Upper lobe of left lung (tissue), 6 donors: ENCODE data around the gene SENP6. TPM values are rescaled to one million over a fixed set of nuclear protein-coding genes. Genes with fewer than 3 reads are reported as not detected.
"Not testable (repeated sequence)": the region's sequence is repeated elsewhere in the genome, so short reads cannot be mapped to it uniquely, and the experiment has no call there.

Experiments used
- ATAC-seq, 2 donors: fragments of 200-7000 bp; cut with Tn5 transposase; one replicate each; pipeline ENCODE4 v1.9.1; 2022; ENCODE audit warnings: mild to moderate bottlenecking in 2 of 2, moderate library complexity in 2 of 2; ENCODE audit not compliant: low FRiP score in 2 of 2
- DNase-seq, 2 donors: peaks; one replicate each; pipeline ENCODE4 v3.0.0-alpha.2; 2019 to 2020
- H3K27ac ChIP-seq, 4 donors: fragments of 200-600 bp; sonication (generic); one replicate each; pipeline ENCODE4 v1.5.1; 2016 to 2019
- H3K27me3 ChIP-seq, 4 donors: fragments of 200-600 bp; sonication (generic); one replicate each; pipeline ENCODE4 v1.5.1; 2017 to 2019
- H3K36me3 ChIP-seq, 4 donors: fragments of 200-600 bp; sonication (generic); one replicate each; pipeline ENCODE4 v1.5.1; 2016 to 2019
- H3K4me1 ChIP-seq, 4 donors: fragments of 200-600 bp; sonication (generic); one replicate each; pipeline ENCODE4 v1.5.1; 2018 to 2019
- H3K4me3 ChIP-seq, 4 donors: fragments of 200-600 bp; sonication (generic); one replicate each; pipeline ENCODE4 v1.5.1; 2017 to 2019; ENCODE audit warnings: mild to moderate bottlenecking in 2 of 4, moderate library complexity in 1 of 4
- H3K9me3 ChIP-seq, 4 donors: fragments of 200-600 bp; sonication (generic); one replicate each; pipeline ENCODE4 v1.5.1; 2018 to 2019
- EP300 ChIP-seq, 4 donors: sonication (generic); formaldehyde crosslinking; IDR thresholded peaks; one replicate each; pipeline ENCODE4 v1.5.1; 2017; ENCODE audit warnings: antibody characterized with exemption in 4 of 4, control low read depth in 2 of 4
- POLR2A ChIP-seq, 4 donors: fragments of 450-650 bp; IDR thresholded peaks; one replicate each; pipeline ENCODE4 v1.5.1; 2016 to 2017; ENCODE audit warnings: antibody characterized with exemption in 4 of 4, mild to moderate bottlenecking in 2 of 4
- POLR2AphosphoS5 ChIP-seq, 2 donors: sonication (generic); formaldehyde crosslinking; IDR thresholded peaks; one replicate each; pipeline ENCODE4 v1.5.1; 2017; ENCODE audit warnings: antibody characterized with exemption in 2 of 2
- WGBS, 2 donors: methylation state at CpG; one replicate each; pipeline ENCODE4 v1.1.5; 2017 to 2018; 5-methylcytosine and 5-hydroxymethylcytosine counted together
- total RNA-seq, 6 donors: library from RNA; depleted of rRNA in 4 of 6; stranded (reverse); fragments of >200 nt in 4 of 6; gene quantifications; one replicate each; pipeline versions ENCODE4 v1.1.0 to v1.2.1, GENCODE V29; 2016 to 2021
- TF ChIP-seq, protein P1 (sequence below), 6 experiments: fragments of 450-650 bp in 4 of 6; fragments of 200-600 bp in 2 of 6; sonication (generic) in 2 of 6; IDR thresholded peaks; one replicate each; pipeline ENCODE4 v1.5.1; 2016 to 2019; ENCODE audit warnings: antibody characterized with exemption in 6 of 6
- donor health status: DM: no; HTN: no; CAD: no; lungs with moderate emphysema.
- donor health status: DM: no; HTN: yes; CAD: no; lungs with severe emphysema.

SENP6 gene
- total RNA-seq, 6 donors from 2014 or later: 56.4 to 199 (median 87.2) TPM

DNA sequence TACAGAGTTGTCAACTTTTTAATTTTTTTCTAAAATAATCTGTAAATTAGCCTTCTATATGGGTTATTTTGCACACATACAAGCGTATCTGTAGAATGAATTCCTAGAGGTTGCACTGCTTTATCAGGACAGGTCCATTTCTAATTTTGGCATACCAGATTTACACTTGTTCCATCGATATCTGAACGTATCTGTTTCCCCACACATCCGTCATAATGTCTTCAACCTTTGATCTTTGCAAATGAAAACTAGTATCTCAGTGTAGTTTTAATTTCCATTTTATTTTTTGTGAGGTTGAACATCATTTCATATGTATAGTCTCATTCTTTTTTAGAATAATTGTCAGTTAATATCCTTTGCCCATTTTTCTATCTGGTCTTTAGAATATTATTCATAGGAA is 22.7 kb downstream of the SENP6 start:
- H3K27me3 ChIP-seq: no peaks in the 10 kb centered on the region
- no peak overlapping the region for H3K4me3 ChIP-seq
- peaks cover 10 to 15% (median 13%) of the 10 kb centered on the region in 4 donors for H3K4me1 ChIP-seq
- peaks cover 0 to 32% (median 1%) of the 10 kb centered on the region in 4 donors for H3K36me3 ChIP-seq
- WGBS, 2 donors: 91 to 94% methylated on average over 4 of the region's 4 CpGs
- ATAC-seq (no peak), DNase-seq (no peak)
- TF ChIP-seq POLR2A (IDR thresholded peaks at IDR 0.05): no peak
- TF ChIP-seq POLR2AphosphoS5 (IDR thresholded peaks at IDR 0.05): no peak
- no peak for TF ChIP-seq EP300 (IDR thresholded peaks at IDR 0.05)
- TF ChIP-seq, protein P1, sequence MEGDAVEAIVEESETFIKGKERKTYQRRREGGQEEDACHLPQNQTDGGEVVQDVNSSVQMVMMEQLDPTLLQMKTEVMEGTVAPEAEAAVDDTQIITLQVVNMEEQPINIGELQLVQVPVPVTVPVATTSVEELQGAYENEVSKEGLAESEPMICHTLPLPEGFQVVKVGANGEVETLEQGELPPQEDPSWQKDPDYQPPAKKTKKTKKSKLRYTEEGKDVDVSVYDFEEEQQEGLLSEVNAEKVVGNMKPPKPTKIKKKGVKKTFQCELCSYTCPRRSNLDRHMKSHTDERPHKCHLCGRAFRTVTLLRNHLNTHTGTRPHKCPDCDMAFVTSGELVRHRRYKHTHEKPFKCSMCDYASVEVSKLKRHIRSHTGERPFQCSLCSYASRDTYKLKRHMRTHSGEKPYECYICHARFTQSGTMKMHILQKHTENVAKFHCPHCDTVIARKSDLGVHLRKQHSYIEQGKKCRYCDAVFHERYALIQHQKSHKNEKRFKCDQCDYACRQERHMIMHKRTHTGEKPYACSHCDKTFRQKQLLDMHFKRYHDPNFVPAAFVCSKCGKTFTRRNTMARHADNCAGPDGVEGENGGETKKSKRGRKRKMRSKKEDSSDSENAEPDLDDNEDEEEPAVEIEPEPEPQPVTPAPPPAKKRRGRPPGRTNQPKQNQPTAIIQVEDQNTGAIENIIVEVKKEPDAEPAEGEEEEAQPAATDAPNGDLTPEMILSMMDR (IDR thresholded peaks at IDR 0.05): no peak
- H3K27ac ChIP-seq: no peak overlapping the region
- H3K9me3 ChIP-seq: no peaks in the 10 kb centered on the region

DNA sequence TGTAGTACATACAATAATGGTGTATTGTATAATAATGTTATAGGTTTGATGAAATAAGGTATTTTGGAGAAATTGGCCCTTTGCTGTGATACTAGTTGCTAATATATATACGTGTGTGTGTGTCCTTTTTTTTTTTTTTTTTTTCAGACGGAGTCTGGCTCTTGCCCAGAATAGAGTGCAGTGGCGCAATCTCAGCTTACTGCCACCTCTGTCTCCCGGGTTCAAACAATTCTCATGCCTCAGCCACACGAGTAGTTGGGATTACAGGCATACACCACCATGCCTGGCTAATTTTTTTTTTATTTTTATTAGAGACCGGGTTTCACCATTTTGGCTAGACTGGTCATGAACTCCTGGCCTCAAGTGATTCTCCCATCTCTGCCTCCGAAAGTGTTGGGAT is 23.3 kb downstream of the SENP6 start:
- no peak overlapping the region for H3K27ac ChIP-seq
- H3K4me1 ChIP-seq: peaks cover 4 to 13% (median 10%) of the 10 kb centered on the region in 4 donors
- WGBS, 2 donors: 56 to 62% methylated on average over 7 of the region's 7 CpGs
- DNase-seq: no peak
- no peaks in the 10 kb centered on the region for H3K9me3 ChIP-seq
- H3K36me3 ChIP-seq: peaks cover 0 to 38% (median 1%) of the 10 kb centered on the region in 4 donors
- TF ChIP-seq POLR2A (IDR thresholded peaks at IDR 0.05) (no peak), POLR2AphosphoS5 (IDR thresholded peaks at IDR 0.05) (no peak), EP300 (IDR thresholded peaks at IDR 0.05) (no peak)
- TF ChIP-seq, protein P1 (IDR thresholded peaks at IDR 0.05): no peak
- no peaks in the 10 kb centered on the region for H3K27me3 ChIP-seq
- ATAC-seq: no peak
- no peak overlapping the region for H3K4me3 ChIP-seq

DNA sequence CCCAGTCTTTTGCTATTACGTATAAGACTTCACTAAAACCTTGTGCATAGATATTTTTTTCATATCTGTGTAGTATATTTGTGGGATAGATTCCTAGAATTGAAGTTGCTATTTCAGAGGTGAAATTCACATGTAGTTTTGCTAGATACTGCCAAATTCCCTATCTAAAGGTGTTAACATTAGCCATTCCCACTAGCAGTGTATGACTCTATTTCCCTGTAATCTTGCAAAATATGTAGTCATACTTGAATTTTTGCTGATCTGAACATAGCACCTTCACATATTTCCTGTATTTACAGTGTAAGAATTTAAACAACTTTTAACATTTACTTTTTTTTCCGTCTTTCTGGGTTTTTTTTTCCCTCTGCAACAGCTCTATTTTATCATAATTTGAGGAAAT is 24.9 kb downstream of the SENP6 start:
- ATAC-seq: no peak
- H3K9me3 ChIP-seq: no peaks in the 10 kb centered on the region
- H3K4me1 ChIP-seq: peaks cover 0 to 3% (median 0%) of the 10 kb centered on the region in 4 donors
- TF ChIP-seq, protein P1 (IDR thresholded peaks at IDR 0.05): no peak
- TF ChIP-seq EP300 (IDR thresholded peaks at IDR 0.05) (no peak), POLR2A (IDR thresholded peaks at IDR 0.05) (no peak), POLR2AphosphoS5 (IDR thresholded peaks at IDR 0.05) (no peak)
- DNase-seq: no peak
- H3K27me3 ChIP-seq: no peaks in the 10 kb centered on the region
- peaks cover 0 to 43% (median 1%) of the 10 kb centered on the region in 4 donors for H3K36me3 ChIP-seq
- no peak overlapping the region for H3K27ac ChIP-seq
- WGBS, 2 donors: 91 to 92% methylated on average over 2 of the region's 2 CpGs
- H3K4me3 ChIP-seq: no peak overlapping the region

DNA sequence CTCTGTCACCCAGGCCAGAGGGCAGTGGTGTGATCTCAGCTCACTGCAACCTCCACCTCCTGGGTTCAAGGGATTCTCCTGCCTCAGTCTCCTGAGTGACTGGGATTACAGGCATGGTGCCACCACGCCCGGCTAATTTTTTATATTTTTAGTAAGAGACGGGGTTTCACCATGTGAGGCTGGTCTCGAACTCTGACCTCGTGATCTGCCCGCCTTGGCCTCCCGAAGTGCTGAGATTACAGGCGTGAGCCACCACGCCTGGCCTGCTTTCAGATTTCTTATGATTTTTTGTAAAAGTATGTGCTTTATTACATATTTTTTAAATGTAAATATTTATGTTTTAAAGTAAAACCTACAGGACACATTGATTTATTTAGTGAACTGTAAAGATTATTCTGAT is 26.0 kb downstream of the SENP6 start:
- not testable (repeated sequence) for H3K27ac ChIP-seq, ATAC-seq, H3K27me3 ChIP-seq, H3K4me1 ChIP-seq, DNase-seq, H3K9me3 ChIP-seq, H3K4me3 ChIP-seq
- H3K36me3 ChIP-seq: peaks cover 0 to 43% (median 1%) of the 10 kb centered on the region in 4 donors
- WGBS, 2 donors: 93 to 98% methylated on average over 9 of the region's 9 CpGs

DNA sequence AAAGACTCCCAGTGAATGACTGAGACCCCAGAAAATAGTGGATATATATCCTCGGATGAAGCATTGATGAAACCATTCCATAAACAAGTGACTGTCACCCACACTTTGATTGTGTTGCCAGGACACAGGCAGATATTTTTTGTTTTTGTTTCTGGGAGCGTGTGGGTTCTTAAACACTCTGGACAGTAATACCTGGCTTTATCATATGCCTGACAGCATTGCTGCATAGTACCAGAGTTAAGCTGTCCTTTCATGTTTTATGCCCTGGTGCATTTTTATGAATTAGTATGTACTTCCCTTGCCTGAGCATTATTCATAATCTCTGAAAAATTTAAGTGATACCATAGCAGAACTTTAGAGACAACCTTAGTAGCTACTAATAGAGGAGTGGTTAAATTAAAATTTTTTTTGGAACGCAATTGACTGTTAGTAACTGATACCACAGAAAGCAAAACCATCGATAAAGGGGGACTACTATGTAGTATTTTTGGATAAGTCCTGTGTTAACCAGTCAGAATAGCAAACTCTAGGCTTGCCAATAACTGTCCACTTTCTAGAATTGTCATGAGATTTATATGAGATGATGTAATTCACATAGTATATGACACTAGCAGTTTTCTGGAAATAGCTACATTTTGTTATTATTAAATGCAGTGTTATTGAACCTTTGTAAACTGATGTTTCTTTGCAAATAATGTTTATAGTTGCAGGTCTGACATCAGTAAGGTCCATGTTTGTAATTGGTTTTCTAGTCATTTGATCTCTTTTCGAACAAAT is 30.4 kb downstream of the SENP6 start:
- WGBS, 2 donors: 88 to 93% methylated on average over 5 of the region's 5 CpGs
- Histone ChIP-seq H3K4me3 (no peak overlapping the region), H3K9me3 (no peaks in the 10 kb centered on the region), H3K4me1 (peaks cover 0 to 6% (median 2%) of the 10 kb centered on the region in 4 donors), H3K27ac (no peak overlapping the region), H3K27me3 (no peaks in the 10 kb centered on the region), H3K36me3 (peaks cover 0 to 55% (median 3%) of the 10 kb centered on the region in 4 donors)
- TF ChIP-seq POLR2AphosphoS5 (IDR thresholded peaks at IDR 0.05) (no peak), EP300 (IDR thresholded peaks at IDR 0.05) (no peak), POLR2A (IDR thresholded peaks at IDR 0.05) (no peak)
- TF ChIP-seq, protein P1 (IDR thresholded peaks at IDR 0.05): no peak
- DNase-seq (no peak), ATAC-seq (no peak)
